H9 (cell line): ENCODE data around the gene CACNA1D. TPM values are rescaled to one million over a fixed set of nuclear protein-coding genes. Genes with fewer than 3 reads are reported as not detected.

Experiments used
- DNase-seq: peaks from one replicate; pipeline ENCODE4 v3.0.0-alpha.2; 2017
- H2AFZ ChIP-seq: one replicate; pipeline ENCODE4 v1.6.1; 2013; ENCODE audit warnings: mild to moderate bottlenecking, low read length, control low read depth, moderate library complexity
- H2AK5ac ChIP-seq: 2 replicates; pipeline ENCODE4 v1.6.1; 2013; ENCODE audit warnings: low read length, control low read depth, mixed read lengths; ENCODE audit not compliant: insufficient read length
- H2BK120ac ChIP-seq: one replicate; pipeline ENCODE4 v1.6.1; 2013; ENCODE audit warnings: low read depth, mild to moderate bottlenecking, low read length, control low read depth, inconsistent platforms; ENCODE audit not compliant: poor library complexity, severe bottlenecking
- H2BK12ac ChIP-seq: 2 replicates; pipeline ENCODE4 v1.6.1; 2013; ENCODE audit warnings: low read length, control low read depth, mixed read lengths, low read depth; ENCODE audit not compliant: insufficient read length
- H2BK15ac ChIP-seq: 2 replicates; pipeline ENCODE4 v1.6.1; 2013; ENCODE audit warnings: low read depth, low read length, control low read depth
- H2BK20ac ChIP-seq: one replicate; pipeline ENCODE4 v1.6.1; 2013; ENCODE audit warnings: low read depth, mild to moderate bottlenecking, low read length, control low read depth, inconsistent platforms; ENCODE audit not compliant: poor library complexity, severe bottlenecking
- H2BK5ac ChIP-seq: 2 replicates; pipeline ENCODE4 v1.6.1; 2013; ENCODE audit warnings: low read length, control low read depth, mixed read lengths; ENCODE audit not compliant: insufficient read length
- H3K14ac ChIP-seq: 2 replicates; pipeline ENCODE4 v1.6.1; 2013; ENCODE audit warnings: low read length, control low read depth; ENCODE audit not compliant: insufficient read depth
- H3K18ac ChIP-seq: 2 replicates; pipeline ENCODE4 v1.6.1; 2013; ENCODE audit warnings: low read depth, mild to moderate bottlenecking, mixed read lengths, low read length, control low read depth; ENCODE audit not compliant: insufficient read length
- H3K23ac ChIP-seq: 2 replicates; pipeline ENCODE4 v1.6.1; 2013; ENCODE audit warnings: low read length, control low read depth, mixed read lengths, low read depth; ENCODE audit not compliant: insufficient read length
- H3K23me2 ChIP-seq: 2 replicates; pipeline ENCODE4 v1.6.1; 2013; ENCODE audit warnings: low read depth, mild to moderate bottlenecking, mixed read lengths, low read length, control low read depth; ENCODE audit not compliant: insufficient read length, poor library complexity, severe bottlenecking
- H3K27ac ChIP-seq: 2 replicates; pipeline ENCODE4 v1.5.1; 2013; ENCODE audit warnings: low read length, control low read depth, mixed read lengths, low read depth; ENCODE audit not compliant: insufficient read length
- H3K27me3 ChIP-seq: 2 replicates; pipeline ENCODE4 v1.6.1; 2013; ENCODE audit warnings: low read length, control low read depth, inconsistent platforms; ENCODE audit not compliant: insufficient read depth
- H3K4ac ChIP-seq: 2 replicates; pipeline ENCODE4 v1.6.1; 2013; ENCODE audit warnings: low read depth, mild to moderate bottlenecking, control low read depth, inconsistent platforms, low read length, moderate library complexity
- H3K4me1 ChIP-seq: 2 replicates; pipeline ENCODE4 v1.6.1; 2013; ENCODE audit warnings: low read length, control low read depth, inconsistent platforms; ENCODE audit not compliant: insufficient read depth
- H3K4me2 ChIP-seq: 2 replicates; pipeline ENCODE4 v1.6.1; 2013; ENCODE audit warnings: low read length, control low read depth, mixed read lengths; ENCODE audit not compliant: insufficient read length, insufficient read depth
- H3K56ac ChIP-seq: 2 replicates; pipeline ENCODE4 v1.6.1; 2013; ENCODE audit warnings: low read depth, mild to moderate bottlenecking, mixed read lengths, low read length, control low read depth; ENCODE audit not compliant: insufficient read length
- H3K79me1 ChIP-seq: 2 replicates; pipeline ENCODE4 v1.6.1; 2013; ENCODE audit warnings: low read depth, mild to moderate bottlenecking, moderate library complexity, low read length, control low read depth, inconsistent platforms; ENCODE audit not compliant: insufficient read depth, poor library complexity, severe bottlenecking
- H3K79me2 ChIP-seq: 2 replicates; pipeline ENCODE4 v1.6.1; 2013; ENCODE audit warnings: low read length, control low read depth, inconsistent platforms; ENCODE audit not compliant: insufficient read depth
- H3K9ac ChIP-seq: 2 replicates; pipeline ENCODE4 v1.6.1; 2013; ENCODE audit warnings: low read length, control low read depth, mixed read lengths; ENCODE audit not compliant: insufficient read length; ENCODE audit errors: extremely low read depth
- H3K9me3 ChIP-seq: one replicate; pipeline ENCODE4 v1.6.1; 2013; ENCODE audit warnings: low read depth, low read length, inconsistent platforms; ENCODE audit not compliant: control insufficient read depth
- H3T11ph ChIP-seq: one replicate; pipeline ENCODE4 v1.6.1; 2013; ENCODE audit warnings: mild to moderate bottlenecking, low read length, control low read depth, inconsistent platforms
- H4K20me1 ChIP-seq: one replicate; pipeline ENCODE4 v1.6.1; 2013; ENCODE audit not compliant: control insufficient read depth, insufficient read length, insufficient read depth
- H4K5ac ChIP-seq: 2 replicates; pipeline ENCODE4 v1.6.1; 2013; ENCODE audit warnings: low read depth, mild to moderate bottlenecking, mixed read lengths, low read length, control low read depth; ENCODE audit not compliant: insufficient read length
- H4K8ac ChIP-seq: replicated peaks from 2 replicates; pipeline ENCODE4 v1.6.1; 2013; ENCODE audit warnings: low read length, control low read depth, mixed read lengths, low read depth; ENCODE audit not compliant: insufficient read length
- H4K91ac ChIP-seq: 2 replicates; pipeline ENCODE4 v1.6.1; 2013; ENCODE audit warnings: low read depth, mild to moderate bottlenecking, moderate library complexity, mixed read lengths, low read length, control low read depth; ENCODE audit not compliant: insufficient read length
- H3K27ac Mint-ChIP-seq, 3 experiments: 2 replicates in 2 of 3; 3 replicates in 1 of 3; pipeline ENCODE4 v1.8.0; 2020 to 2021; ENCODE audit warnings: mixed read lengths in 3 of 3, mild to moderate bottlenecking in 1 of 3, moderate library complexity in 1 of 3
- H3K27me3 Mint-ChIP-seq: 2 replicates; pipeline ENCODE4 v1.8.0; 2021; ENCODE audit warnings: low read depth, mild to moderate bottlenecking, moderate library complexity, mixed read lengths
- H3K36me3 Mint-ChIP-seq, 3 experiments: 2 replicates in 2 of 3; 3 replicates in 1 of 3; pipeline ENCODE4 v1.8.0; 2020 to 2021; ENCODE audit warnings: low read depth in 3 of 3, mixed read lengths in 3 of 3; ENCODE audit not compliant: insufficient read depth in 1 of 3
- H3K4me1 Mint-ChIP-seq, 2 experiments: 2 replicates each; pipeline ENCODE4 v1.8.0; 2020; ENCODE audit warnings: mixed read lengths in 2 of 2
- H3K4me3 Mint-ChIP-seq, 2 experiments: 2 replicates in 1 of 2; 3 replicates in 1 of 2; pipeline ENCODE4 v1.8.0; 2020 to 2021; ENCODE audit warnings: mild to moderate bottlenecking in 2 of 2, mixed read lengths in 2 of 2, moderate library complexity in 1 of 2
- H3K9me3 Mint-ChIP-seq, 2 experiments: 2 replicates in 1 of 2; 3 replicates in 1 of 2; pipeline ENCODE4 v1.8.0; 2020; ENCODE audit warnings: mild to moderate bottlenecking in 2 of 2, mixed read lengths in 2 of 2, moderate library complexity in 1 of 2
- WGBS: extraction: QIAGEN DNeasy Blood & Tissue Kit; methylation state at CpG from one replicate; pipeline ENCODE4 v1.1.7; 2013; ENCODE audit warnings: missing lambda C conversion rate, low lambda C conversion rate, mixed read lengths; ENCODE audit not compliant: insufficient read length; ENCODE audit errors: extremely low coverage; 5-methylcytosine and 5-hydroxymethylcytosine counted together
- total RNA-seq: library from RNA; stranded (reverse); gene quantifications from 2 replicates; pipeline ENCODE4 v1.2.1, GENCODE V29; 2021
- TF ChIP-seq, protein P1 (sequence below): fragments of 200-600 bp; sonication (generic); conservative IDR thresholded peaks from 3 replicates; pipeline ENCODE4 v1.8.0; 2021; ENCODE audit warnings: antibody characterized with exemption, mild to moderate bottlenecking

CACNA1D gene
- total RNA-seq, 1 experiment from 2014 or later = 3.5 TPM

DNA sequence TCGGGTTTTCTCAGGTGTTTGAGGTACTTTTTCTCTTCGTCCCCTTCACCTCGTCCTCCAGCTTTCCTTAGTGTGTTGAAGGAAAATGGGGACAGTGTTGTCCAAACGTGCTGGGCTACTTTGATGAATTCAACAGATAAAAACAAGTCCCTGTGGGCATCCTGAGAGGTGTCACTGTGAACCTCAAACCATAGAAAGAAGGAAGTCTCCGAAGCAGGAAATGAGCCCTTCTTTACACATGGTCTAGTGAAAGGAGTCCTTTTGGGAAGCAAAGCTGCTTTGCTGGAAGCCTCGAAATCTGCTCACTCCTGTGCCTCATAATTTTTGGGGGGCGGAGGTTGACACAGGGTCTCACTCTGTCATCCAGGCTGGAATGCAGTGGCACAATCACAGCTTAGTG lies 362.6 kb downstream of the CACNA1D start:
- Histone ChIP-seq H3K9me3 (no peaks in the 10 kb centered on the region), H3K27ac (no peak overlapping the region), H3K27me3 (no peaks in the 10 kb centered on the region; the same call in 1 of the 2 replicates), H2BK5ac (no peak overlapping the region), H2AK5ac (no peak overlapping the region), H4K20me1 (no peaks in the 10 kb centered on the region), H4K8ac (no peak overlapping the region), H2BK20ac (no peak overlapping the region), H3K4me1 (no peaks in the 10 kb centered on the region), H3K18ac (no peak overlapping the region), H4K5ac (no peak overlapping the region), H2AFZ (no peak overlapping the region), H3K23ac (no peak overlapping the region), H2BK12ac (no peak overlapping the region), H2BK120ac (no peak overlapping the region), H4K91ac (no peak overlapping the region), H3K79me2 (no peaks in the 10 kb centered on the region), H2BK15ac (no peak overlapping the region), H3T11ph (no peak overlapping the region), H3K79me1 (no peaks in the 10 kb centered on the region), H3K9ac (no peak overlapping the region), H3K4ac (no peak overlapping the region), H3K56ac (no peak overlapping the region), H3K23me2 (no peaks in the 10 kb centered on the region), H3K14ac (no peak overlapping the region), H3K4me2 (no peak overlapping the region)
- no peak overlapping the region for H3K4me3 Mint-ChIP-seq
- WGBS = no CpG with 5 or more reads among the region's 7 CpGs
- no peak overlapping the region for H3K27ac Mint-ChIP-seq
- no peaks in the 10 kb centered on the region for H3K9me3 Mint-ChIP-seq
- H3K27me3 Mint-ChIP-seq = no peaks in the 10 kb centered on the region
- TF ChIP-seq, protein P1, sequence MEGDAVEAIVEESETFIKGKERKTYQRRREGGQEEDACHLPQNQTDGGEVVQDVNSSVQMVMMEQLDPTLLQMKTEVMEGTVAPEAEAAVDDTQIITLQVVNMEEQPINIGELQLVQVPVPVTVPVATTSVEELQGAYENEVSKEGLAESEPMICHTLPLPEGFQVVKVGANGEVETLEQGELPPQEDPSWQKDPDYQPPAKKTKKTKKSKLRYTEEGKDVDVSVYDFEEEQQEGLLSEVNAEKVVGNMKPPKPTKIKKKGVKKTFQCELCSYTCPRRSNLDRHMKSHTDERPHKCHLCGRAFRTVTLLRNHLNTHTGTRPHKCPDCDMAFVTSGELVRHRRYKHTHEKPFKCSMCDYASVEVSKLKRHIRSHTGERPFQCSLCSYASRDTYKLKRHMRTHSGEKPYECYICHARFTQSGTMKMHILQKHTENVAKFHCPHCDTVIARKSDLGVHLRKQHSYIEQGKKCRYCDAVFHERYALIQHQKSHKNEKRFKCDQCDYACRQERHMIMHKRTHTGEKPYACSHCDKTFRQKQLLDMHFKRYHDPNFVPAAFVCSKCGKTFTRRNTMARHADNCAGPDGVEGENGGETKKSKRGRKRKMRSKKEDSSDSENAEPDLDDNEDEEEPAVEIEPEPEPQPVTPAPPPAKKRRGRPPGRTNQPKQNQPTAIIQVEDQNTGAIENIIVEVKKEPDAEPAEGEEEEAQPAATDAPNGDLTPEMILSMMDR = no peak
- no peaks in the 10 kb centered on the region for H3K4me1 Mint-ChIP-seq
- H3K36me3 Mint-ChIP-seq = peaks cover 2 to 40% (median 20%) of the 10 kb centered on the region in 3 experiments; a peak in 5 of 7 replicates
- DNase-seq = no peak
